ENCODE data around the gene TRAPPC3. TPM values are rescaled to one million over a fixed set of nuclear protein-coding genes. Genes with fewer than 3 reads are reported as not detected.
A peak's percentile ranks its signal among the peaks of the same experiment; 100 is the strongest.

The TRAPPC3 gene
- total RNA-seq, 1 donor from 2014 or later, result 30.3 TPM

DNA sequence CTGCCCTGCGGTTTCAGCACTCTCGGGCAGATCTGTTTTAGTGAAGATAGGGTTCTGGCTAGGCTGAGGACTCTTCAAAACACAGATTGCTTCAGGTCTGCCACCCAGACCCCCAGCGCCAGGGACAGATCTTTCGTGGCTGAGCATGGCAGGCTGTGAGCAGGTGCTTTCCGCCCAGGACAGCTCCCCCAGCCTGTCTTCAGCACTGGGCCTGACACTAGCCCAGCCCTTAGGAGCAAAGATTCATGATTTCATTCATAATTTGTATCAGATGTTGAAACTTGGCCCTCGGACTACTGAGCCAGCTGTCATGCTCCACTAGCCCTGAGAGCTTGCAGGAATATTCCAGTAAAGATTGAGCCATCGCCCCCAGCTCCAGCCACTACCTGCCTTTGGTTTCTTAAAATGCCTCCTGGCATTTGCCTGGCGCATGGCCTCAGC is 54.6 kb downstream of the TRAPPC3 start:
- peak overlapping the region in 1 of 3 donors; percentile 33 for H3K9ac ChIP-seq (ENCODE audit: low read depth in 1 of 3, low read length in 3 of 3)
- H3K36me3 ChIP-seq (ENCODE audit: control insufficient read depth in 3 of 3, insufficient read depth in 3 of 3, low read length in 3 of 3), result peaks cover 48 to 52% (median 49%) of the 10 kb centered on the region in 3 donors

DNA sequence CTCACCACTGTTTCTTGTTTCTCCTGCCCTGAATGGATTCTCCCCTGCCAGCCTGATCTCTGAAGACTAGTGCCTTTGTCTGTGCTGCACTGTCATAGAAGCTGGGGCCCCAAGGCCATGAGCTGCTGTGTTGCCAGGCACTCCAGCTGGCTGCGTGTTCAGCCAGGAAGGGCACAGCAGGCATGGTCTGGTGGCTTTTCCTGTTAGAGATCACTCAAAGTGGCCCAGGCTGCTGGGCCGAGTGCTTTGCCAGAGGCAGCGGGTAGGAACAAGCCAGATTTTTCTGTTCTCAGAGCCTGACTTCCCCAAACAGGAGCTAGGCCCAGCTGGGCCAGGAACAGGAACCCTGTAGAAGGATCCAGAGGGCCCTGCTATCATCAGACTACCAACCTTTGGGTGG is 55.4 kb downstream of the TRAPPC3 start:
- Histone ChIP-seq H3K36me3 (ENCODE audit: control insufficient read depth in 3 of 3, insufficient read depth in 3 of 3, low read length in 3 of 3) (peaks cover 48 to 52% (median 49%) of the 10 kb centered on the region in 3 donors), H3K27me3 (ENCODE audit: control insufficient read depth in 3 of 3, insufficient read depth in 3 of 3, low read length in 3 of 3) (no peaks in the 10 kb centered on the region), H3K9ac (ENCODE audit: low read depth in 1 of 3, low read length in 3 of 3) (no peak overlapping the region), H3K27ac (ENCODE audit: low read depth, low read length) (peak overlapping the region; percentile 30), H3K9me3 (ENCODE audit: control insufficient read depth in 3 of 3, low read length in 3 of 3) (no peaks in the 10 kb centered on the region), H3K4me3 (ENCODE audit: low read length in 3 of 3) (no peak overlapping the region), H3K4me1 (ENCODE audit: control insufficient read depth in 3 of 3, insufficient read depth in 3 of 3, low read length in 3 of 3) (peaks cover 18 to 36% (median 35%) of the 10 kb centered on the region in 3 donors)

More for the DNA sequence above, 54.6 kb downstream of the TRAPPC3 start:
- Histone ChIP-seq H3K27ac (ENCODE audit: low read depth, low read length) (peak overlapping the region; percentile 30), H3K9me3 (ENCODE audit: control insufficient read depth in 3 of 3, low read length in 3 of 3) (no peaks in the 10 kb centered on the region), H3K27me3 (ENCODE audit: control insufficient read depth in 3 of 3, insufficient read depth in 3 of 3, low read length in 3 of 3) (no peaks in the 10 kb centered on the region), H3K4me1 (ENCODE audit: control insufficient read depth in 3 of 3, insufficient read depth in 3 of 3, low read length in 3 of 3) (peaks cover 14 to 30% (median 28%) of the 10 kb centered on the region in 3 donors), H3K4me3 (ENCODE audit: low read length in 3 of 3) (no peak overlapping the region)

DNA sequence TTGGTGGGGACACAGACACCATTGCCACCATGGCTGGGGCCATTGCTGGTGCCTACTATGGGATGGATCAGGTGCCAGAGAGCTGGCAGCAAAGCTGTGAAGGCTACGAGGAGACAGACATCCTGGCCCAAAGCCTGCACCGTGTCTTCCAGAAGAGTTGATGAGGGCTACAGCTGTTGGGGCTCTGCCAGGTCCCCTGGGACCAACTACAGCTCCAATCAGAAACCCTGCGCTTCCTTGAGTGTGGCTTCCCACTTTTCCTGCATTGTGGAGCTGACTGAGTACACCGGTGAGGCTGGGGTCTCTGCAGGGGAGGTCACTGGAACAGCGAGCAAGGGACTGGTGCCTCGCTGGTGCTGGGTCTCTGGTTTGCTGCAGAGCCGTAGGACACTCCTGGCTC is 56.1 kb downstream of the TRAPPC3 start:
- Histone ChIP-seq H3K27ac (ENCODE audit: low read depth, low read length) (no peak overlapping the region), H3K4me1 (ENCODE audit: control insufficient read depth in 3 of 3, insufficient read depth in 3 of 3, low read length in 3 of 3) (peaks cover 20 to 42% (median 37%) of the 10 kb centered on the region in 3 donors), H3K9me3 (ENCODE audit: control insufficient read depth in 3 of 3, low read length in 3 of 3) (no peaks in the 10 kb centered on the region), H3K27me3 (ENCODE audit: control insufficient read depth in 3 of 3, insufficient read depth in 3 of 3, low read length in 3 of 3) (no peaks in the 10 kb centered on the region), H3K9ac (ENCODE audit: low read depth in 1 of 3, low read length in 3 of 3) (no peak overlapping the region), H3K36me3 (ENCODE audit: control insufficient read depth in 3 of 3, insufficient read depth in 3 of 3, low read length in 3 of 3) (peaks cover 48 to 52% (median 49%) of the 10 kb centered on the region in 3 donors), H3K4me3 (ENCODE audit: low read length in 3 of 3) (no peak overlapping the region)

DNA sequence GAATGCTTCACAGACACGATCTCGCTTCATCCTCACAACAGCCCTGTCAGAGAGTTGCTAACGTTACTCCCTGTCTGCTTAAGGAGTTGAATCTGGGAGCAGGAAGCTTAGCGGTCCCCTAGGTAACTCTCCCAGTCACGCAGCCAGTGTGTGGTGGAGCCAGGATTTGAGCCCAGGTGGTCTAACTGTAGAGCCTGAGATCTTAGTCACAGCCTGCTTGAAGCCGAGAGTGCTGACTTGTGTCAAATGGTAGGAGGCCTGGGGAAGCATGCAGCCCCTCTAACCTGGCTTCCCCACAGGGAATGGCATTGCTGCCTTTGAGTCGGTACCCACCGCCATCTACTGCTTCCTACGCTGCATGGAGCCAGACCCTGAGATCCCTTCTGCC is 56.5 kb downstream of the TRAPPC3 start:
- no peak overlapping the region for H3K4me3 ChIP-seq (ENCODE audit: low read length in 3 of 3)
- peaks cover 48 to 52% (median 49%) of the 10 kb centered on the region in 3 donors for H3K36me3 ChIP-seq (ENCODE audit: control insufficient read depth in 3 of 3, insufficient read depth in 3 of 3, low read length in 3 of 3)
- H3K4me1 ChIP-seq (ENCODE audit: control insufficient read depth in 3 of 3, insufficient read depth in 3 of 3, low read length in 3 of 3), result peaks cover 23 to 46% (median 39%) of the 10 kb centered on the region in 3 donors
- H3K9me3 ChIP-seq (ENCODE audit: control insufficient read depth in 3 of 3, low read length in 3 of 3), result no peaks in the 10 kb centered on the region
- no peak overlapping the region for H3K9ac ChIP-seq (ENCODE audit: low read depth in 1 of 3, low read length in 3 of 3)
- no peak overlapping the region for H3K27ac ChIP-seq (ENCODE audit: low read depth, low read length)
- peaks cover 0 to 3% (median 0%) of the 10 kb centered on the region in 3 donors for H3K27me3 ChIP-seq (ENCODE audit: control insufficient read depth in 3 of 3, insufficient read depth in 3 of 3, low read length in 3 of 3)

DNA sequence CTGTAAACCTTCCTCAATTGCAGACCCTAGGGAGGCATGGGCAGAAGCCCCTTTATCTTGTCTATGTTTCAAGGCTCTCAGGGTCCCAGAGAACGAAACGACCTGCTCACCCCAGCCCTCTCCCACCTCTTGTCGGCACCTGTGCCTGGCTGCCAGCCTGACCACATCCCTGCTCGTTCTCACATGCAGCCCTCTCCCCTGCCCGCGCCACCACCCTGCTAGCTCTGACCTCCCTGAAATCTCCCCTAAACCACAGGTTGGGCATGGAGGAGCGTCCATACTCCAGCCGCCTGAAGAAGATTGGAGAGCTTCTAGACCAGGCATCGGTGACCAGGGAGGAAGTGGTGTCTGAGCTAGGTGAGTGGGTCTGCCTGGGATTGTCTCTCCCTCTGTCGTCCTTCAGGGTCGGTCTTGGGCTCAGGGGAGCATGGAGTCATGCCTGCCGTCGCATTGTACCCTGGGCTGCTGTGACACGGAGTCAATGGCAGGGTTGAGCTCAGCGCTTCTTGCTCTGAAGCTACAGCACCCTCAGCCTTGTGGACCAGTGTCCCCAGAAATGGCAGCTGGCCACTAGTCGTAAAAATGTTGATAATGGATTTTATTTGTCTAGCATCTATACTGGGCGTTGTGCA is 57.0 kb downstream of the TRAPPC3 start:
- peaks cover 23 to 48% (median 39%) of the 10 kb centered on the region in 3 donors for H3K4me1 ChIP-seq (ENCODE audit: control insufficient read depth in 3 of 3, insufficient read depth in 3 of 3, low read length in 3 of 3)
- H3K27me3 ChIP-seq (ENCODE audit: control insufficient read depth in 3 of 3, insufficient read depth in 3 of 3, low read length in 3 of 3), result peaks cover 0 to 8% (median 3%) of the 10 kb centered on the region in 3 donors
- H3K36me3 ChIP-seq (ENCODE audit: control insufficient read depth in 3 of 3, insufficient read depth in 3 of 3, low read length in 3 of 3), result peaks cover 48 to 52% (median 49%) of the 10 kb centered on the region in 3 donors
- no peak overlapping the region for H3K9ac ChIP-seq (ENCODE audit: low read depth in 1 of 3, low read length in 3 of 3)
- no peaks in the 10 kb centered on the region for H3K9me3 ChIP-seq (ENCODE audit: control insufficient read depth in 3 of 3, low read length in 3 of 3)
- H3K27ac ChIP-seq (ENCODE audit: low read depth, low read length), result no peak overlapping the region
- no peak overlapping the region for H3K4me3 ChIP-seq (ENCODE audit: low read length in 3 of 3)

DNA sequence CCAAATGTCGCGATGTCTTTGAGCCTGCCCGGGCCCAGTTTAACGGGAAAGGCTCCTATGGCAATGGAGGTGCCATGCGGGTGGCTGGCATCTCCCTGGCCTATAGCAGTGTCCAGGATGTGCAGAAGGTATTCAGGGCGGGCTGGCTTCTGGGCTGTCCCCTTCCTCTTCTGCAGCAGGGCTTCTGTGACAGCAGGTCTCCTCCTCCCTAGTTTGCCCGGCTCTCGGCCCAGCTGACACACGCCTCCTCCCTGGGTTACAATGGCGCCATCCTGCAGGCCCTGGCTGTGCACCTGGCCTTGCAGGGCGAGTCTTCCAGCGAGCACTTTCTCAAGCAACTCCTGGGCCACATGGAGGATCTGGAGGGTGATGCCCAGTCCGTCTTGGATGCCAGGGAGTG is 57.6 kb downstream of the TRAPPC3 start:
- Histone ChIP-seq H3K4me3 (ENCODE audit: low read length in 3 of 3) (no peak overlapping the region), H3K9ac (ENCODE audit: low read depth in 1 of 3, low read length in 3 of 3) (no peak overlapping the region), H3K27ac (ENCODE audit: low read depth, low read length) (no peak overlapping the region), H3K27me3 (ENCODE audit: control insufficient read depth in 3 of 3, insufficient read depth in 3 of 3, low read length in 3 of 3) (peaks cover 2 to 14% (median 9%) of the 10 kb centered on the region in 3 donors), H3K36me3 (ENCODE audit: control insufficient read depth in 3 of 3, insufficient read depth in 3 of 3, low read length in 3 of 3) (peaks cover 48 to 52% (median 49%) of the 10 kb centered on the region in 3 donors), H3K4me1 (ENCODE audit: control insufficient read depth in 3 of 3, insufficient read depth in 3 of 3, low read length in 3 of 3) (peaks cover 23 to 48% (median 39%) of the 10 kb centered on the region in 3 donors), H3K9me3 (ENCODE audit: control insufficient read depth in 3 of 3, low read length in 3 of 3) (no peaks in the 10 kb centered on the region)

DNA sequence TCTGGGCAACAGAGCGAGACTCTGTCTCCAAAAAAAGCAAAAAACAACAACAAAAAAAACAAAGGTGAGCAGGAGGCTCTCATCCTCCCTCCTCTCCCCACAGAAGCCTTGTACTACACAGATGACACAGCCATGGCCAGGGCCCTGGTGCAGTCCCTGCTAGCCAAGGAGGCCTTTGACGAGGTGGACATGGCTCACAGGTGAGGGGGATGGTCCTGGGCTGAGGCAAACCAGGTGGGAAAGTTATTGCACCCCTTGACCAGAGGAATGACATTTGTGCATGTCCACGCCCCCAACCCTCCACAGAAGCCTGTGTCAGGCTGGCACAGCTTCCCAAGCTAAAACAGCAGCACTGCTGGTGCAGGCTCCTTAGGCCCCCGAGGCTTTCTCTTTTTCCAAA is 58.1 kb downstream of the TRAPPC3 start:
- Histone ChIP-seq H3K27ac (ENCODE audit: low read depth, low read length) (no peak overlapping the region), H3K36me3 (ENCODE audit: control insufficient read depth in 3 of 3, insufficient read depth in 3 of 3, low read length in 3 of 3) (peaks cover 45 to 49% (median 46%) of the 10 kb centered on the region in 3 donors), H3K4me1 (ENCODE audit: control insufficient read depth in 3 of 3, insufficient read depth in 3 of 3, low read length in 3 of 3) (peaks cover 23 to 48% (median 39%) of the 10 kb centered on the region in 3 donors), H3K9me3 (ENCODE audit: control insufficient read depth in 3 of 3, low read length in 3 of 3) (no peaks in the 10 kb centered on the region), H3K27me3 (ENCODE audit: control insufficient read depth in 3 of 3, insufficient read depth in 3 of 3, low read length in 3 of 3) (peaks cover 6 to 19% (median 14%) of the 10 kb centered on the region in 3 donors), H3K4me3 (ENCODE audit: low read length in 3 of 3) (no peak overlapping the region), H3K9ac (ENCODE audit: low read depth in 1 of 3, low read length in 3 of 3) (no peak overlapping the region)

DNA sequence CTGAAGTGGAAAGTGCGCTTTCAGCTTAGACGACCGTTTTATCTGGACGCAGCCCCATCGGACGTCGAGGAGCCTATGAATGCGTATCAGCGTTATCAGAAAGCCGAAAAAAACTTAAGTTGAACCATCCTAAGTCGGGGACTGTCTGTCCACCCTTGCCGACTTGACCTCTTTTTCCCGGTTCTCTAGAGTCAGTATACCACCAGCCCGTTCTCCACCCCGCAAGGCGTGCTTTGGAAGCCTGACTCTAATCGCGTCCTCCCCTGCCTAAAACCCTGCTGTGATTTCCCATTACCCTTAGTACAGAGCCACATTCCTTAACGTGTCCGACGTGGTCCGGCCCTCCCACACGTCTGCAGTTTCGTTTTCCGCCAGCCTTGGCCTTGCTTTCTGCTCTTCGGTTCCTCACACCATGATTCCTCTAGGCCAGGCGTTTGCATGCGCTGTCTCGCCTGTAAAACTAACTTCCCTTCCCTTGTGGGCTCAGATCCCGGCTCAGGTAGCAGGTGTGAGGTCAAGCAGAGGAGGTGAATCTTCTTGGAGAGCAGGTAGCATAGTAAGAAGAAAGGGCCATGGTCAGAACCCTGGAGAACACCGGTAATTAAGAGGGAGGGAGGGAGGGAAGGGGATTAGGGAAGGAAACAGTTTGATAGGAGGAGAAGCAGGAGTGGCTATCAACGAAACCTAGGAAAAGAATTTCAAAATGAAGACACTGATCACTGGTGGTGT is 59.7 kb downstream of the TRAPPC3 start:
- Histone ChIP-seq H3K4me1 (ENCODE audit: control insufficient read depth in 3 of 3, insufficient read depth in 3 of 3, low read length in 3 of 3) (peaks cover 27 to 53% (median 34%) of the 10 kb centered on the region in 3 donors), H3K27ac (ENCODE audit: low read depth, low read length) (peak overlapping the region; percentile 77)

DNA sequence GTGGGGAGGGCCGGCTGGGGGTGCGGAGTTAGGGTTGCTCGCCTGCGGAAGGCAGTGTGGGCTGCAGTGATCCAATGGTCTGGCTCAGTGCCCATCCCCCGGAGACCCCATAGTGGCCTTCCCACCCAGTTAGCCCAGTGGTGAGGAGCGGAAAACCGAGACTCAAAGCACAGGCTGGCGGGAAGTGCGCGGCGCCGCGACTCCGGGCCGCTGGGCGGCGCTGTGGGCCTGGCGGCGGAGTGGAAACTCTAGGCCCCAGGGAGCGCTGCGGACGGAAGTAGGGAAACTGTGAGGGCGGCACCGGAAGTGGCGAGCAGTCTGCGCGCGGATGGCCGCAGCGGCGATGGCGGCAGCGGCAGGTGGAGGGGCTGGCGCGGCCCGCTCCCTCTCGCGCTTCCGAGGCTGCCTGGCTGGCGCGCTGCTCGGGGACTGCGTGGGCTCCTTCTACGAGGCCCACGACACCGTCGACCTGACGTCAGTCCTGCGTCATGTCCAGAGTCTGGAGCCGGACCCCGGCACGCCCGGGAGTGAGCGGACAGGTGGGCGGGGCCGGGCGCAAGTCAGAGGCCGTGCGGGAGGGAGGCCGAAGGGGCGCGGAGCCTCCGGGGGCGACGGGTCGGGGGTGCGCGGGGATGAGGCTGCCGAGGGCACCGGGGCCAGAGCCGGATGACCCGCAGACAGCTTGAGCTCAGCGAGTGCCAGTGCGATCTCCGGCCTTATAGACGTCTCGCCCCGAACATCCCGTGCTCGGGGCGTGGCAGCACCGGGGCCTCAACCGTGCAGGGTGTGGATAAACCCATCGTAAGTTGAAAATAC is 60.5 kb downstream of the TRAPPC3 start, which contains the start of gene ADPRS:
Gene ADPRS (plus strand): TSS at position 316 of the 816 bp plus-strand sequence. CDS start 13 bp downstream, at position 329.
- Histone ChIP-seq H3K9me3 (ENCODE audit: control insufficient read depth in 3 of 3, low read length in 3 of 3) (no peaks in the 10 kb centered on the region), H3K4me3 (ENCODE audit: low read length in 3 of 3) (peak within 1 kb of the TSS; percentile 88 to 94 (median 94)), H3K27me3 (ENCODE audit: control insufficient read depth in 3 of 3, insufficient read depth in 3 of 3, low read length in 3 of 3) (peaks cover 6 to 36% (median 29%) of the 10 kb centered on the region in 3 donors), H3K36me3 (ENCODE audit: control insufficient read depth in 3 of 3, insufficient read depth in 3 of 3, low read length in 3 of 3) (peaks cover 27 to 29% (median 28%) of the 10 kb centered on the region in 3 donors), H3K27ac (ENCODE audit: low read depth, low read length) (peak within 1 kb of the TSS; percentile 77), H3K4me1 (ENCODE audit: control insufficient read depth in 3 of 3, insufficient read depth in 3 of 3, low read length in 3 of 3) (peaks cover 28 to 53% (median 32%) of the 10 kb centered on the region in 3 donors), H3K9ac (ENCODE audit: low read depth in 1 of 3, low read length in 3 of 3) (peak within 1 kb of the TSS; percentile 83 to 91 (median 83))

More for the DNA sequence above, 59.7 kb downstream of the TRAPPC3 start:
- Histone ChIP-seq H3K4me3 (ENCODE audit: low read length in 3 of 3) (peak overlapping the region; percentile 88 to 94 (median 94)), H3K9me3 (ENCODE audit: control insufficient read depth in 3 of 3, low read length in 3 of 3) (no peaks in the 10 kb centered on the region), H3K36me3 (ENCODE audit: control insufficient read depth in 3 of 3, insufficient read depth in 3 of 3, low read length in 3 of 3) (peaks cover 34 to 36% (median 35%) of the 10 kb centered on the region in 3 donors), H3K27me3 (ENCODE audit: control insufficient read depth in 3 of 3, insufficient read depth in 3 of 3, low read length in 3 of 3) (peaks cover 6 to 31% (median 27%) of the 10 kb centered on the region in 3 donors), H3K9ac (ENCODE audit: low read depth in 1 of 3, low read length in 3 of 3) (peak overlapping the region; percentile 83 to 91 (median 83))

All from skeletal muscle tissue (tissue), 4 donors.